Thoracic aorta (tissue), 2 donors: Measurements from ENCODE around the gene LCN6. TPM values are rescaled to one million over a fixed set of nuclear protein-coding genes. Genes with fewer than 3 reads are reported as not detected.

Source experiments
- ATAC-seq: fragments of 150-250 bp; one replicate; pipeline ENCODE4 v1.8.0; 2017; ENCODE audit warnings: low read depth; ENCODE audit not compliant: insufficient number of reproducible peaks, low FRiP score
- DNase-seq: peaks from one replicate; pipeline ENCODE4 v3.0.0-alpha.2; 2020; ENCODE audit warnings: low spot score
- H3K27ac ChIP-seq, 2 donors: fragments of 200-600 bp; sonication (generic); 1 replicate in 1 of 2; 2 replicates in 1 of 2; pipeline ENCODE4 v1.5.1; 2016; ENCODE audit warnings: mild to moderate bottlenecking in 2 of 2, moderate library complexity in 2 of 2
- H3K27me3 ChIP-seq: fragments of 200-600 bp; sonication (generic); replicated peaks from 2 replicates; pipeline ENCODE4 v1.6.0; 2016; ENCODE audit warnings: mild to moderate bottlenecking; ENCODE audit not compliant: insufficient read depth
- H3K36me3 ChIP-seq: fragments of 200-600 bp; sonication (generic); one replicate; pipeline ENCODE4 v1.5.1; 2016
- H3K4me1 ChIP-seq, 2 donors: fragments of 200-600 bp; sonication (generic); 1 replicate in 1 of 2; 2 replicates in 1 of 2; pipeline versions ENCODE4 v1.5.1 to v1.6.0; 2016; ENCODE audit warnings: low read depth in 2 of 2, mild to moderate bottlenecking in 1 of 2; ENCODE audit not compliant: control insufficient read depth in 1 of 2
- H3K4me3 ChIP-seq: fragments of 200-600 bp; sonication (generic); 2 replicates; pipeline ENCODE4 v1.5.1; 2016; ENCODE audit warnings: mild to moderate bottlenecking
- H3K9me3 ChIP-seq: fragments of 200-600 bp; sonication (generic); 2 replicates; pipeline ENCODE4 v1.5.1; 2016
- total RNA-seq, 2 donors: library from RNA; depleted of rRNA; stranded (reverse); fragments of >200 nt; gene quantifications; one replicate each; pipeline versions ENCODE4 v1.1.0 to v1.2.3, GENCODE V29; 2016
- TF ChIP-seq, protein P1 (sequence below): fragments of 200-600 bp; sonication (generic); IDR thresholded peaks from one replicate; pipeline ENCODE4 v1.5.1; 2019; ENCODE audit warnings: antibody characterized with exemption

Gene LCN6
- total RNA-seq, 2 donors from 2014 or later, result 4.5 to 25.3 TPM

DNA sequence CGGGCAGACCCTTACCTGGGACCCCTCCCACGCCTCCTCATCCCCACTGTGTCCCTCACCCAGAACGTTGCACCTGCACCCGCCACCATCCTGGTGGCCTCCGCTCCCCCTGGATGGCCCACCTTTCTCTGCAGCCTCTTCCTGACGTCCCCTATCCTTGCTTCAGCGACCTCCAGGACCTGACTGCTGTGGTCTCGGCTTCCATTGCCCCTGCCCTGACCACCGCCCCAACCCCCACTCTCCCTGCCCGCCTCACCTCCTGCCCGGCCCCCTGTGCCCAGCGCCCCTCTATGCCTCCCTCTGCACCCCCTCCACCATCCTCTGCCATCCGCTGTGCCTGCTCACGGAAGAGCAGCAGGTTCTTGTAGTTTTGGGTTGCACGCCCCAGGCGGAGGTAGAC, 7.8 kb downstream of the LCN6 start:
- TF ChIP-seq, protein P1, sequence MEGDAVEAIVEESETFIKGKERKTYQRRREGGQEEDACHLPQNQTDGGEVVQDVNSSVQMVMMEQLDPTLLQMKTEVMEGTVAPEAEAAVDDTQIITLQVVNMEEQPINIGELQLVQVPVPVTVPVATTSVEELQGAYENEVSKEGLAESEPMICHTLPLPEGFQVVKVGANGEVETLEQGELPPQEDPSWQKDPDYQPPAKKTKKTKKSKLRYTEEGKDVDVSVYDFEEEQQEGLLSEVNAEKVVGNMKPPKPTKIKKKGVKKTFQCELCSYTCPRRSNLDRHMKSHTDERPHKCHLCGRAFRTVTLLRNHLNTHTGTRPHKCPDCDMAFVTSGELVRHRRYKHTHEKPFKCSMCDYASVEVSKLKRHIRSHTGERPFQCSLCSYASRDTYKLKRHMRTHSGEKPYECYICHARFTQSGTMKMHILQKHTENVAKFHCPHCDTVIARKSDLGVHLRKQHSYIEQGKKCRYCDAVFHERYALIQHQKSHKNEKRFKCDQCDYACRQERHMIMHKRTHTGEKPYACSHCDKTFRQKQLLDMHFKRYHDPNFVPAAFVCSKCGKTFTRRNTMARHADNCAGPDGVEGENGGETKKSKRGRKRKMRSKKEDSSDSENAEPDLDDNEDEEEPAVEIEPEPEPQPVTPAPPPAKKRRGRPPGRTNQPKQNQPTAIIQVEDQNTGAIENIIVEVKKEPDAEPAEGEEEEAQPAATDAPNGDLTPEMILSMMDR, result no peak
- Histone ChIP-seq H3K4me1 (peaks cover 0 to 10% of the 10 kb centered on the region in 2 donors), H3K27me3 (peaks cover 3% of the 10 kb centered on the region), H3K36me3 (no peaks in the 10 kb centered on the region), H3K27ac (no peak overlapping the region), H3K4me3 (no peak overlapping the region), H3K9me3 (no peaks in the 10 kb centered on the region)
- no peak for ATAC-seq
- no peak for DNase-seq

- TF ChIP-seq, protein P1, result no peak
- ATAC-seq (no peak), DNase-seq (no peak)
- Histone ChIP-seq H3K9me3 (no peaks in the 10 kb centered on the region), H3K27me3 (peaks cover 3% of the 10 kb centered on the region), H3K4me1 (peaks cover 0 to 10% of the 10 kb centered on the region in 2 donors), H3K4me3 (no peak overlapping the region), H3K36me3 (no peaks in the 10 kb centered on the region), H3K27ac (no peak overlapping the region)
These were observed 8.3 kb downstream of the LCN6 start for GRCh38 chr9:136740069-136740468.

GRCh38 chr9:136739509-136739908, 8.8 kb downstream of the LCN6 start:
- Histone ChIP-seq H3K4me1 (peaks cover 0 to 10% of the 10 kb centered on the region in 2 donors), H3K27ac (no peak overlapping the region), H3K9me3 (no peaks in the 10 kb centered on the region), H3K27me3 (peaks cover 3% of the 10 kb centered on the region), H3K36me3 (no peaks in the 10 kb centered on the region), H3K4me3 (no peak overlapping the region)
- ATAC-seq (no peak), DNase-seq (no peak)
- TF ChIP-seq, protein P1, result no peak

GRCh38 chr9:136738960-136739359, 9.4 kb downstream of the LCN6 start:
- H3K4me3 ChIP-seq, result no peak overlapping the region
- H3K9me3 ChIP-seq, result no peaks in the 10 kb centered on the region
- H3K36me3 ChIP-seq, result no peaks in the 10 kb centered on the region
- peaks cover 3% of the 10 kb centered on the region for H3K27me3 ChIP-seq
- DNase-seq (no peak), ATAC-seq (no peak)
- TF ChIP-seq, protein P1, result no peak
- H3K4me1 ChIP-seq, result peaks cover 0 to 10% of the 10 kb centered on the region in 2 donors
- no peak overlapping the region for H3K27ac ChIP-seq

DNA sequence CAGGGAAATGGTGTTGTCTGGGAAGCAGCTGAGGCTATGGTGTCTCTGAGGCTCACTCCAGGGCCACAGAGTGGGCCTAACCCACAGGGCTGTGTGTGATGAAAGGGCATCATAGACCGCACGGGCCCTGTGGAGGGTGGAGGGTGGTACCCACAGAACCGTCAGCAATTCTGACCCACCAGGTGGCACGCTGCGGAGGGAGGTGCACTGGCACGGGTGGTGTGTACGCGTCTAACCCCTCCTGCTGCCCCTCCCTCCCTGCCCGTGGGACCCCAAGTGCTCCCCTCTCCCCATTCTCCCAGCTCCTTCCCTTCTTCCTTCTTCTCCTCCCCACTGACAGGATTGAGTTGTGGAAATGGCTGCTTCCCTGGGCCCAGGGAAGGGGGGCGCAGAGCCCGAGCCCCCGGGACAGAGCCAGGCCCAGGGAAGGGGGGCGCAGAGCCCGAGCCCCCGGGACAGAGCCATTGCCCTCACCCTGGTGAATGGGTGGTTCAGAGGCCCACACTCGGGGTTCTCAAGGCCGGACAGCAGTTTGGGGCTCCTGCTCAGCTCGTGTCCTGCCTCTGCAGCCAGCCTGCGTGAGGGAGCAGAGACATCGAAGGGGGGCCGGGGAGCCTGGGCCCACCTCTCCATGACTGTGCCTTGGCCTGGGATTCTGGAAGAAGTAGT, 12.4 kb downstream of the LCN6 start:
- DNase-seq (no peak), ATAC-seq (no peak)
- Histone ChIP-seq H3K27me3 (peaks cover 3% of the 10 kb centered on the region), H3K27ac (no peak overlapping the region), H3K4me1 (no peaks in the 10 kb centered on the region), H3K9me3 (no peaks in the 10 kb centered on the region), H3K36me3 (no peaks in the 10 kb centered on the region), H3K4me3 (no peak overlapping the region)
- TF ChIP-seq, protein P1, result no peak
